B cell (primary cell): ENCODE results near the gene PLD1. TPM values are rescaled to one million over a fixed set of nuclear protein-coding genes. Genes with fewer than 3 reads are reported as not detected.

Experiments
- ATAC-seq: fragments of 200-7000 bp; cut with Tn5 transposase; one replicate; pipeline ENCODE4 v1.10.0; 2021; ENCODE audit warnings: low read depth, mild to moderate bottlenecking, moderate number of reproducible peaks, moderate library complexity
- CTCF ChIA-PET: fragments of 350-600 bp; sonication (Branson Sonifier 250); formaldehyde crosslinking; loops from one replicate; lab custom pipeline; 2021; ENCODE audit warnings: antibody characterized with exemption, inconsistent platforms; lab: Charles Lee
- POLR2A ChIA-PET: fragments of 350-600 bp; sonication (Branson Sonifier 250); formaldehyde crosslinking; loops from one replicate; lab custom pipeline; 2021; ENCODE audit warnings: antibody characterized with exemption; lab: Charles Lee
- DNase-seq: peaks from one replicate; pipeline ENCODE4 v3.0.0; 2013
- H2AFZ ChIP-seq: 2 replicates; pipeline ENCODE4 v1.6.1; 2012; ENCODE audit warnings: mild to moderate bottlenecking, low read depth, low read length; ENCODE audit not compliant: insufficient read depth, poor library complexity, severe bottlenecking
- H3K27ac ChIP-seq, 2 donors: 1 replicate in 1 of 2; 2 replicates in 1 of 2; pipeline ENCODE4 v1.5.1; 2012 to 2013; ENCODE audit warnings: low read length in 2 of 2, mild to moderate bottlenecking in 2 of 2, moderate library complexity in 1 of 2
- H3K27me3 ChIP-seq, 4 experiments: fragments of 200-600 bp in 1 of 4; sonication (generic) in 1 of 4; replicated peaks in 1 of 4; 1 replicate in 2 of 4; 2 replicates in 2 of 4; pipeline versions ENCODE4 v1.6.1 to v1.7.0; 2013 to 2016; ENCODE audit warnings: low read length in 3 of 4, mild to moderate bottlenecking in 2 of 4, mixed read lengths in 1 of 4, moderate library complexity in 1 of 4; ENCODE audit not compliant: insufficient read depth in 4 of 4, control insufficient read depth in 3 of 4; ENCODE audit errors: control extremely low read depth in 1 of 4
- H3K36me3 ChIP-seq, 2 experiments: replicated peaks in 1 of 2; 1 replicate in 1 of 2; 2 replicates in 1 of 2; pipeline versions ENCODE4 v1.6.1 to v1.7.1; 2013; ENCODE audit warnings: low read length in 1 of 2; ENCODE audit not compliant: insufficient read depth in 2 of 2, control insufficient read depth in 1 of 2; ENCODE audit errors: control extremely low read depth in 1 of 2, extremely low read depth in 1 of 2
- H3K4me1 ChIP-seq, 2 donors: fragments of 200-600 bp in 1 of 2; sonication (generic) in 1 of 2; 1 replicate in 1 of 2; 2 replicates in 1 of 2; pipeline versions ENCODE4 v1.5.1 to v1.6.1; 2013 to 2017; ENCODE audit warnings: low read length in 2 of 2; ENCODE audit not compliant: control insufficient read depth in 2 of 2, insufficient read depth in 2 of 2
- H3K4me2 ChIP-seq: replicated peaks from 2 replicates; pipeline ENCODE3; 2012; ENCODE audit warnings: mild to moderate bottlenecking, low read depth, low read length; ENCODE audit not compliant: poor library complexity, severe bottlenecking
- H3K4me3 ChIP-seq, 5 experiments: fragments of 200-600 bp in 1 of 5; sonication (generic) in 1 of 5; 1 replicate in 3 of 5; 2 replicates in 2 of 5; pipeline versions ENCODE4 v1.5.1 to v1.7.0; 2011 to 2016; ENCODE audit warnings: low read length in 4 of 5, mild to moderate bottlenecking in 4 of 5, low read depth in 2 of 5, control low read depth in 1 of 5, moderate library complexity in 1 of 5; ENCODE audit not compliant: insufficient read depth in 1 of 5; ENCODE audit errors: control extremely low read depth in 1 of 5, extremely low read depth in 1 of 5
- H3K79me2 ChIP-seq: fragments of 200-600 bp; sonication (generic); one replicate; pipeline ENCODE4 v1.6.0; 2016; ENCODE audit warnings: low read length; ENCODE audit not compliant: control insufficient read depth, insufficient read depth
- H3K9ac ChIP-seq: fragments of 200-600 bp; sonication (generic); 2 replicates; pipeline ENCODE4 v1.6.1; 2017; ENCODE audit warnings: mild to moderate bottlenecking, low read length, moderate library complexity
- H3K9me3 ChIP-seq, 3 donors: one replicate each; pipeline versions ENCODE4 v1.6.1 to v1.7.1; 2013; ENCODE audit warnings: low read length in 2 of 3; ENCODE audit not compliant: control insufficient read depth in 2 of 3, insufficient read depth in 1 of 3; ENCODE audit errors: control extremely low read depth in 1 of 3
- H4K20me1 ChIP-seq: 2 replicates; pipeline ENCODE4 v1.6.0; 2012; ENCODE audit warnings: mild to moderate bottlenecking, low read length; ENCODE audit not compliant: insufficient read depth, control insufficient read depth, poor library complexity, severe bottlenecking
- H3K27ac Mint-ChIP-seq: one replicate; pipeline ENCODE4 v1.8.0; 2021; ENCODE audit warnings: mixed read lengths
- H3K27me3 Mint-ChIP-seq: one replicate; pipeline ENCODE4 v1.8.0; 2021; ENCODE audit warnings: mixed read lengths
- H3K4me1 Mint-ChIP-seq: one replicate; pipeline ENCODE4 v1.8.0; 2021; ENCODE audit warnings: mixed read lengths
- H3K4me3 Mint-ChIP-seq: one replicate; pipeline ENCODE4 v1.8.0; 2021; ENCODE audit warnings: mixed read lengths
- H3K9me3 Mint-ChIP-seq: one replicate; pipeline ENCODE4 v1.8.0; 2022; ENCODE audit warnings: mixed read lengths; ENCODE audit not compliant: insufficient read depth
- EZH2 ChIP-seq: IDR thresholded peaks from 2 replicates; pipeline ENCODE4 v1.6.1; 2012; ENCODE audit warnings: borderline replicate concordance, low read depth, mild to moderate bottlenecking, moderate library complexity, low read length; ENCODE audit not compliant: insufficient read depth, poor library complexity, severe bottlenecking
- whole genome bisulfite sequencing: methylation state at CpG from one replicate; pipeline ENCODE4 v1.1.5; 2013; ENCODE audit warnings: missing lambda C conversion rate; ENCODE audit not compliant: insufficient coverage; 5-methylcytosine and 5-hydroxymethylcytosine counted together
- intact Hi-C: fragments of 100-400 bp; cut with micrococcal nuclease; formaldehyde crosslinking; loops from one replicate; pipeline ENCODE4 v1.10.0; 2022
- polyA plus RNA-seq: library from polyadenylated mRNA; depleted of rRNA; stranded (reverse); fragments of >200 nt; gene quantifications from 2 replicates; pipeline ENCODE4 v1.2.3, GENCODE V29; 2012
- total RNA-seq, 2 donors: library from RNA; stranded (reverse); fragments of 120-200 nt in 1 of 2; gene quantifications; 1 replicate in 1 of 2; 2 replicates in 1 of 2; pipeline versions ENCODE4 v1.2.3 to v1.2.4, GENCODE V29; 2013 to 2022
- TF ChIP-seq, protein P1 (sequence below): fragments of 200-600 bp; IDR thresholded peaks from one replicate; pipeline ENCODE4 v1.8.0; 2022; ENCODE audit warnings: antibody characterized with exemption, mild to moderate bottlenecking

Gene PLD1
- total and polyA plus RNA-seq, 2 donors (not counting 1 experiment from before 2014, with no cell fraction given): 0.24 to 0.52 TPM

DNA sequence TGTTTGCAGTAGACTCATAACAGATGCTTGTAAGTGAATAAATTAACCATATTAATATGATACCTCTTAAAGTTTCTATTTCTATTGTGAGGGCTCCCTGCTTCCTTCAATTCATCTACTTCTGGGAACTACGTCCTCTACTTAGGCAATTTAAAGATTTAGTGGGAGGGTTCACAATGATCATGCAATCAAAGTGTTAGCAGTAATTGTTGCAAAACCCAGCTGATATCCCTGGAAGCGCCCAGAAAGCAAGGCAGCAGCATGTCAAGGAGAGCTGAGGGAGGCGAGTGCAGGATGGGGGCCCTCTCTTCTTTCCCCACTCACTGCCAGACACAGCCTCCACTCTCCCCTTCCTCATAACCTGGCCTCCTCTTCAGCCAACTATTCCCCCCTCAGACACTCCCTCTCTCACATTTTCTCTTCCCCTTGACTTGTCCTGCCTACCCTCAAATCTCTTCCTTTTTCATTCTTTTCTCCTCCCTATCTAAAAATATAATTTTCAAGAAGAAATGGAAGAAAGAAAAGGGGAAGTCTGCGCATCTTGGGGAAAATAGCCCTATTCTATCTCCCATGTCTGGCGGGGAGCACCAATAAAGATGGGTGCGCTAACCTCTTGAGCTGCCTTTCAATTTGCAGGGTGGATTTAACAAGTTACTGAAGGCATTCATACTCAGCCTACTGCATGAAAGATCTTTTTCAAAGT, 39.5 kb upstream of the PLD1 start:
- H3K4me1 ChIP-seq: no peaks in the 10 kb centered on the region
- POLR2A ChIA-PET: no interaction called here
- no peak overlapping the region for H2AFZ ChIP-seq
- WGBS: 100% methylated on average over 1 of the region's 6 CpGs
- CTCF ChIA-PET: no interaction called here
- H3K4me3 Mint-ChIP-seq: no peak overlapping the region
- H3K4me3 ChIP-seq: no peak overlapping the region
- no peaks in the 10 kb centered on the region for H3K27me3 Mint-ChIP-seq
- H3K9me3 Mint-ChIP-seq: peaks cover 5% of the 10 kb centered on the region
- TF ChIP-seq, protein P1, sequence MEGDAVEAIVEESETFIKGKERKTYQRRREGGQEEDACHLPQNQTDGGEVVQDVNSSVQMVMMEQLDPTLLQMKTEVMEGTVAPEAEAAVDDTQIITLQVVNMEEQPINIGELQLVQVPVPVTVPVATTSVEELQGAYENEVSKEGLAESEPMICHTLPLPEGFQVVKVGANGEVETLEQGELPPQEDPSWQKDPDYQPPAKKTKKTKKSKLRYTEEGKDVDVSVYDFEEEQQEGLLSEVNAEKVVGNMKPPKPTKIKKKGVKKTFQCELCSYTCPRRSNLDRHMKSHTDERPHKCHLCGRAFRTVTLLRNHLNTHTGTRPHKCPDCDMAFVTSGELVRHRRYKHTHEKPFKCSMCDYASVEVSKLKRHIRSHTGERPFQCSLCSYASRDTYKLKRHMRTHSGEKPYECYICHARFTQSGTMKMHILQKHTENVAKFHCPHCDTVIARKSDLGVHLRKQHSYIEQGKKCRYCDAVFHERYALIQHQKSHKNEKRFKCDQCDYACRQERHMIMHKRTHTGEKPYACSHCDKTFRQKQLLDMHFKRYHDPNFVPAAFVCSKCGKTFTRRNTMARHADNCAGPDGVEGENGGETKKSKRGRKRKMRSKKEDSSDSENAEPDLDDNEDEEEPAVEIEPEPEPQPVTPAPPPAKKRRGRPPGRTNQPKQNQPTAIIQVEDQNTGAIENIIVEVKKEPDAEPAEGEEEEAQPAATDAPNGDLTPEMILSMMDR: no peak
- no peak for TF ChIP-seq EZH2
- no peak overlapping the region for H3K9ac ChIP-seq
- H3K4me1 Mint-ChIP-seq: no peaks in the 10 kb centered on the region
- H3K36me3 ChIP-seq: no peaks in the 10 kb centered on the region
- DNase-seq (no peak), ATAC-seq (no peak)
- H3K27me3 ChIP-seq: no peaks in the 10 kb centered on the region
- no peaks in the 10 kb centered on the region for H4K20me1 ChIP-seq
- H3K27ac Mint-ChIP-seq: no peak overlapping the region
- intact Hi-C loops: no loop called here
- H3K4me2 ChIP-seq: no peak overlapping the region
- no peak overlapping the region for H3K27ac ChIP-seq
- H3K9me3 ChIP-seq: peaks cover 0 to 7% (median 0%) of the 10 kb centered on the region in 3 donors
- H3K79me2 ChIP-seq: no peaks in the 10 kb centered on the region

DNA sequence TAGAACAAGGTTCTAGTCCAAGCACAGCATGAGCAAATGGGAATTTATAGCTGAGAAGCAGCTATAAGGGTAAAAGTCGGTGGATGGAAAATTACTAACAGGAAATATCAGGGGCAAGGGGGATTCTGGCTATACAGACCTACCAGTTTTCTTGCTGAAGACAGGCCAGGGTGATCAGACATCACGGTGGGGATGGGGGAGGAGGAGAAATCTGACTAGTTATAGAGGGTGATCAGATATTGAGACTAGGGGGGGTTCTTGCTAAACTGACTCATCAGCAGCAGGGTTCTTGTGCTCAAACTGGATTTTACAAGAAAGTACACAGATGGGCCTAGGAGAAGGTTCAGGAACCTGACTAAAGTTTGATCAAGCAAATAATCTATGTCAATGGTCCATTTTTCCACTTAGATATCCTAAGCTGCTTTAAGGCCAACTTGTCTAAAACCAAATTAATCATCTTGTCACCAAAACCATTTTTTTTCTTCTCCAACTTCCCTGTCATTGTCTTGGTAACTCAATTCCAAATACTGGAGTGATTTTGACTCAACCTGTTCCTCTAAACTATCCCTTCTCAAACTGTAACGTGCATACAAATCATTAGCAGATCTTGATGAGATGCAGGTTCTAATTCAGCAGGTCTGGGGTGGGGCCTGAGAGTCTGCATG, 37.4 kb upstream of the PLD1 start:
- Mint-ChIP-seq H3K4me1 (no peaks in the 10 kb centered on the region), H3K27me3 (no peaks in the 10 kb centered on the region), H3K9me3 (no peaks in the 10 kb centered on the region), H3K4me3 (no peak overlapping the region), H3K27ac (no peak overlapping the region)
- DNase-seq (no peak), ATAC-seq (no peak)
- H3K4me3 ChIP-seq: no peak overlapping the region
- TF ChIP-seq, protein P1: no peak
- no peak for TF ChIP-seq EZH2
- H3K36me3 ChIP-seq: no peaks in the 10 kb centered on the region
- CTCF ChIA-PET: no interaction called here
- intact Hi-C loops: no loop called here
- no peaks in the 10 kb centered on the region for H4K20me1 ChIP-seq
- H3K9me3 ChIP-seq: no peaks in the 10 kb centered on the region
- H3K4me2 ChIP-seq: no peak overlapping the region
- no peaks in the 10 kb centered on the region for H3K27me3 ChIP-seq
- no peak overlapping the region for H3K27ac ChIP-seq
- H3K79me2 ChIP-seq: no peaks in the 10 kb centered on the region
- POLR2A ChIA-PET: no interaction called here
- no peak overlapping the region for H3K9ac ChIP-seq
- H2AFZ ChIP-seq: no peak overlapping the region
- H3K4me1 ChIP-seq: no peaks in the 10 kb centered on the region
- WGBS: 93% methylated on average over 2 of the region's 3 CpGs
